Fibroblast of lung (primary cell): Measurements from ENCODE around the gene FOXM1.

Experiments
- EZH2 ChIP-seq: IDR thresholded peaks from 2 replicates; pipeline ENCODE4 v1.5.1; 2012; ENCODE audit warnings: low read length, control low read depth, mild to moderate bottlenecking; ENCODE audit errors: missing control alignments
- TF ChIP-seq, protein P1 (sequence below), 2 donors: IDR thresholded peaks in 1 of 2; conservative IDR thresholded peaks in 1 of 2; 1 replicate in 1 of 2; 2 replicates in 1 of 2; pipeline ENCODE4 v1.5.1; 2011 to 2012; ENCODE audit warnings: low read length in 2 of 2, control low read depth in 1 of 2, inconsistent platforms in 1 of 2, low read depth in 1 of 2, mild to moderate bottlenecking in 1 of 2

DNA sequence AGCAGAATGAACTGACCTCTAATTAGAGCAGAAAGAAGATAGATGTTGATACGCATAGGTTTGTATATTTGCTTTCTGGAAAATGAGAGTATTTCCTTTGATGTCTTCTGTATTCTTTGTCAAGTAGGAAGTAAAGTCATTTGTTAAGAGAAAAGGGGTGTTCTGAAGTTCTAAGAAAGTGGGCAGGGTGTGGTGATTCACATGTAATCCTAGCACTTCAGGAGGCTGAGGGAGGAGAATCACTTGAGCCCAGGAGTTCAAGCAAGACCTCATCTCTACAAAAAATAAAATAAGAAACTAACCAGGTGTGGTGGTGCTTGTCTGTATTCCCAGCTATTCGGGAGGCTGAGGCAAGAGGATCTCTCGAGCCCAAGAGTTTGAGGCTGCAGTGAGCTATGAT is 2.9 kb upstream of the FOXM1 start:
- TF ChIP-seq, protein P1, sequence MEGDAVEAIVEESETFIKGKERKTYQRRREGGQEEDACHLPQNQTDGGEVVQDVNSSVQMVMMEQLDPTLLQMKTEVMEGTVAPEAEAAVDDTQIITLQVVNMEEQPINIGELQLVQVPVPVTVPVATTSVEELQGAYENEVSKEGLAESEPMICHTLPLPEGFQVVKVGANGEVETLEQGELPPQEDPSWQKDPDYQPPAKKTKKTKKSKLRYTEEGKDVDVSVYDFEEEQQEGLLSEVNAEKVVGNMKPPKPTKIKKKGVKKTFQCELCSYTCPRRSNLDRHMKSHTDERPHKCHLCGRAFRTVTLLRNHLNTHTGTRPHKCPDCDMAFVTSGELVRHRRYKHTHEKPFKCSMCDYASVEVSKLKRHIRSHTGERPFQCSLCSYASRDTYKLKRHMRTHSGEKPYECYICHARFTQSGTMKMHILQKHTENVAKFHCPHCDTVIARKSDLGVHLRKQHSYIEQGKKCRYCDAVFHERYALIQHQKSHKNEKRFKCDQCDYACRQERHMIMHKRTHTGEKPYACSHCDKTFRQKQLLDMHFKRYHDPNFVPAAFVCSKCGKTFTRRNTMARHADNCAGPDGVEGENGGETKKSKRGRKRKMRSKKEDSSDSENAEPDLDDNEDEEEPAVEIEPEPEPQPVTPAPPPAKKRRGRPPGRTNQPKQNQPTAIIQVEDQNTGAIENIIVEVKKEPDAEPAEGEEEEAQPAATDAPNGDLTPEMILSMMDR (conservative IDR thresholded peaks at IDR 0.05 in 1 of 2, IDR thresholded peaks at IDR 0.05 in 1 of 2; ENCODE audit: low read depth in 1 of 2, low read length in 2 of 2), result no peak
- TF ChIP-seq EZH2, result no peak
